GM12878 (cell line): ENCODE measurements around the gene CHST15.

Experiments used
- ATF2 ChIP-seq: IDR thresholded peaks from 2 replicates; pipeline ENCODE4 v1.6.1; 2012; ENCODE audit warnings: low read length, inconsistent platforms
- CBX3 ChIP-seq: fragments of 200-600 bp; sonication (generic); IDR thresholded peaks from 2 replicates; pipeline ENCODE4 v1.6.1; 2016; ENCODE audit warnings: low read depth, borderline replicate concordance
- CBX5 ChIP-seq: sonication (generic); IDR thresholded peaks from 2 replicates; pipeline ENCODE4 v1.6.1; 2016; ENCODE audit warnings: low read depth, moderate library complexity, mild to moderate bottlenecking, inconsistent platforms
- CEBPZ ChIP-seq: fragments of 150-350 bp; IDR thresholded peaks from 2 replicates; pipeline ENCODE4 v1.6.1; 2016; ENCODE audit warnings: low read depth, low read length
- CTCF ChIP-seq, 3 experiments: IDR thresholded peaks in 2 of 3; conservative IDR thresholded peaks in 1 of 3; 2 replicates each; pipeline ENCODE4 v1.5.1; 2011; ENCODE audit warnings: low read depth in 3 of 3, low read length in 3 of 3, mild to moderate bottlenecking in 3 of 3, control low read depth in 2 of 3, moderate library complexity in 2 of 3, inconsistent platforms in 1 of 3, mixed read lengths in 1 of 3; ENCODE audit not compliant: control insufficient read depth in 2 of 3, insufficient read depth in 1 of 3; ENCODE audit errors: extremely low read depth in 1 of 3
- MLLT1 ChIP-seq: fragments of 450-650 bp; IDR thresholded peaks from 2 replicates; pipeline ENCODE4 v1.6.1; 2016; ENCODE audit warnings: mild to moderate bottlenecking
- NR2C2 ChIP-seq: IDR thresholded peaks from 2 replicates; pipeline ENCODE4 v1.6.1; 2011; ENCODE audit warnings: borderline replicate concordance, low read depth; ENCODE audit not compliant: control insufficient read depth, insufficient read length
- NRF1 ChIP-seq: conservative IDR thresholded peaks from 2 replicates; pipeline ENCODE4 v1.6.1; 2011; ENCODE audit warnings: mild to moderate bottlenecking, low read depth, low read length, improper control_type of control experiment
- POLR2A ChIP-seq: IDR thresholded peaks from 2 replicates; pipeline ENCODE4 v1.6.1; 2011; ENCODE audit warnings: low read depth, mild to moderate bottlenecking, low read length
- SIN3A ChIP-seq: IDR thresholded peaks from 2 replicates; pipeline ENCODE4 v1.6.1; 2012; ENCODE audit warnings: low read depth, low read length, improper control_type of control experiment
- TAF1 ChIP-seq: IDR thresholded peaks from 2 replicates; pipeline ENCODE4 v1.6.1; 2011; ENCODE audit warnings: mild to moderate bottlenecking, low read depth, low read length, borderline replicate concordance
- ZBTB4 ChIP-seq: fragments of 450-650 bp; formaldehyde crosslinking; IDR thresholded peaks from 2 replicates; pipeline ENCODE4 v1.4.0; 2022; ENCODE audit warnings: mild to moderate bottlenecking, moderate library complexity
- TF ChIP-seq, protein P1 (sequence below): IDR thresholded peaks from 2 replicates; pipeline ENCODE4 v1.6.1; 2011; ENCODE audit warnings: mild to moderate bottlenecking, low read depth, low read length, moderate library complexity; ENCODE audit not compliant: insufficient replicate concordance

DNA sequence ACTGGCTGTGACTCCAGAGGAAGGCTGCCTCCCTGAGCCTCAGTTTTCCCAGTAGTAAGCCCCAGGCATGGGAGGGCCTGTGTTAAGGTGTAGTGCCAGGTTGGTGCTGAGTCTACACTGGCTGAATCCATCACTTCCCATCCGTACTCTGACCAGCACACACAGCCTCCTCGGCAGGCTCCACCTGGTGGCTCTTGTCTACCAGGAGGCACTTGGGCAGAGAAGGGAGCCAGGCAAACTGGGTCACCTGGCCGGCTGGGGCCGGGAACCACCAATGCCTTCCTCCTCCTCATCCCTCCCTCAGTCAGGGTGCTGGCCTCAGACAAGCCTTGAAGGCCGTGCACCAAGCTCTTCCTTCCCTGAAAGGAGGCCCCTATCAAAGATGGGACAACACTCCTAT lies 75.7 kb downstream of the CHST15 start:
- TF ChIP-seq CBX5 (no peak), MLLT1 (no peak), CTCF (IDR thresholded peaks at IDR 0.05 in 2 of 3, conservative IDR thresholded peaks at IDR 0.05 in 1 of 3; ENCODE audit: control insufficient read depth in 2 of 3, extremely low read depth in 1 of 3, insufficient read depth in 1 of 3, low read depth in 3 of 3, low read length in 3 of 3) (no peak), CEBPZ (no peak), NR2C2 (no peak), POLR2A (no peak), CBX3 (no peak), NRF1 (no peak), TAF1 (no peak), ZBTB4 (CRISPR knock-in tag) (no peak), ATF2 (no peak), SIN3A (no peak)
- TF ChIP-seq, protein P1, sequence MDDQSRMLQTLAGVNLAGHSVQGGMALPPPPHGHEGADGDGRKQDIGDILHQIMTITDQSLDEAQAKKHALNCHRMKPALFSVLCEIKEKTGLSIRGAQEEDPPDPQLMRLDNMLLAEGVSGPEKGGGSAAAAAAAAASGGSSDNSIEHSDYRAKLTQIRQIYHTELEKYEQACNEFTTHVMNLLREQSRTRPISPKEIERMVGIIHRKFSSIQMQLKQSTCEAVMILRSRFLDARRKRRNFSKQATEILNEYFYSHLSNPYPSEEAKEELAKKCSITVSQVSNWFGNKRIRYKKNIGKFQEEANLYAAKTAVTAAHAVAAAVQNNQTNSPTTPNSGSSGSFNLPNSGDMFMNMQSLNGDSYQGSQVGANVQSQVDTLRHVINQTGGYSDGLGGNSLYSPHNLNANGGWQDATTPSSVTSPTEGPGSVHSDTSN = no peak
